Glomerular endothelial cell (primary cell): ENCODE results near the gene SPEF2. TPM values are rescaled to one million over a fixed set of nuclear protein-coding genes. Genes with fewer than 3 reads are reported as not detected.
"Not testable (repeated sequence)": the region's sequence is repeated elsewhere in the genome, so short reads cannot be mapped to it uniquely, and the experiment has no call there.

Experiments used
- DNase-seq: peaks from one replicate; pipeline ENCODE4 v3.0.0-alpha.2; 2011; ENCODE audit warnings: low read depth, low spot score; ENCODE audit errors: extremely low read depth
- total RNA-seq: library from RNA; depleted of rRNA; stranded (reverse); fragments of >200 nt; gene quantifications from 2 replicates; pipeline ENCODE4 v1.2.3, GENCODE V29; 2015

The SPEF2 gene
- total RNA-seq, 1 donor from 2014 or later: 1.1 TPM

- DNase-seq: no peak
Measured at GRCh38 chr5:35852773-35853172, 235.1 kb downstream of the SPEF2 start.

- no peak for DNase-seq
Measured at GRCh38 chr5:35853631-35854030, 236.0 kb downstream of the SPEF2 start.

GRCh38 chr5:35854248-35854647 lies 236.6 kb downstream of the SPEF2 start:
- no peak for DNase-seq

GRCh38 chr5:35855187-35855586 lies 237.5 kb downstream of the SPEF2 start:
- DNase-seq: no peak

- DNase-seq: not testable (repeated sequence)
Measured at GRCh38 chr5:35856186-35856764, 238.6 kb downstream of the SPEF2 start.

GRCh38 chr5:35856765-35857351 lies 239.2 kb downstream of the SPEF2 start, which contains the start of gene IL7R:
TSS of gene IL7R (plus strand) at chr5:35856891. CDS start at chr5:35856978, 87 bp downstream.
- DNase-seq: no peak

- peak; percentile 57 for DNase-seq
Measured at GRCh38 chr5:35857606-35858205, 240.0 kb downstream of the SPEF2 start.

- no peak for DNase-seq
Measured at GRCh38 chr5:35859101-35859661, 241.5 kb downstream of the SPEF2 start.

- DNase-seq: no peak
Measured at GRCh38 chr5:35860686-35861085, 243.0 kb downstream of the SPEF2 start.

GRCh38 chr5:35861718-35862117 lies 244.1 kb downstream of the SPEF2 start:
- DNase-seq: no peak

GRCh38 chr5:35862126-35862525 lies 244.5 kb downstream of the SPEF2 start:
- DNase-seq: no peak

GRCh38 chr5:35863159-35863558 lies 245.5 kb downstream of the SPEF2 start:
- no peak for DNase-seq

Other genes with a start within 250 kb of the SPEF2 start
- gene IL7R, start 239.0 kb downstream of the SPEF2 start, total RNA-seq: 0.82 and 6.0 TPM in 2 replicates